Activated T-helper 1 cell treated with anti-CD3 and anti-CD28 coated beads, Interleukin-12 subunit alpha, Interleukin-12 subunit beta, Interleukin-2, Interleukin-4 antibody, amounts not matched to agents 30 ng/mL and 10 ng/mL and 1 ng/mL, durations not matched to agents 14 hours and 24 hours and 36 hours (primary cell): ENCODE measurements around the gene FBXO46. TPM values are rescaled to one million over a fixed set of nuclear protein-coding genes. Genes with fewer than 3 reads are reported as not detected.

Experiments used
- DNase-seq: peaks from one replicate; pipeline ENCODE4 v3.0.0; 2021; ENCODE audit warnings: low spot score
- H3K27ac Mint-ChIP-seq: one replicate; pipeline ENCODE4 v1.8.0; 2021; ENCODE audit warnings: mild to moderate bottlenecking, mixed read lengths
- H3K27me3 Mint-ChIP-seq: one replicate; pipeline ENCODE4 v1.8.0; 2022; ENCODE audit warnings: mild to moderate bottlenecking, moderate library complexity, mixed read lengths; ENCODE audit not compliant: insufficient read depth
- H3K36me3 Mint-ChIP-seq: one replicate; pipeline ENCODE4 v1.8.0; 2021; ENCODE audit warnings: low read depth, mixed read lengths
- H3K4me1 Mint-ChIP-seq: one replicate; pipeline ENCODE4 v1.8.0; 2021; ENCODE audit warnings: low read depth, mixed read lengths
- H3K4me3 Mint-ChIP-seq: one replicate; pipeline ENCODE4 v1.8.0; 2021; ENCODE audit warnings: mild to moderate bottlenecking, moderate library complexity, mixed read lengths
- H3K9me3 Mint-ChIP-seq: one replicate; pipeline ENCODE4 v1.8.0; 2021; ENCODE audit warnings: mixed read lengths
- intact Hi-C: fragments of 100-400 bp; cut with micrococcal nuclease; formaldehyde crosslinking; loops from one replicate; pipeline ENCODE4 v1.15.1; 2024
- total RNA-seq: library from RNA; stranded (reverse); gene quantifications from 2 replicates; pipeline ENCODE4 v1.2.3, GENCODE V29; 2022

Gene FBXO46
- 35.1 and 35.4 TPM in 2 replicates for total RNA-seq

- DNase-seq, result peak; percentile 95
- peaks cover 2% of the 10 kb centered on the region for H3K27me3 Mint-ChIP-seq
- intact Hi-C loops, result loop anchor here (1.0 to 2.0 kb wide), 7 partner anchors 13 to 360 kb away; partner anchors contain the start of genes DMWD, ERCC2, IRF2BP1 and QPCTL
- H3K4me1 Mint-ChIP-seq, result peaks cover 26% of the 10 kb centered on the region
- H3K36me3 Mint-ChIP-seq, result peaks cover 3% of the 10 kb centered on the region
- peak within 1 kb of the TSS; percentile 99 for H3K4me3 Mint-ChIP-seq
- H3K9me3 Mint-ChIP-seq, result no peaks in the 10 kb centered on the region
- peak within 1 kb of the TSS; percentile 85 for H3K27ac Mint-ChIP-seq
Measured at GRCh38 chr19:45730368-45731288, at the start of gene FBXO46. Gene FBXO46 (minus strand): TSS chr19:45730896. CDS start chr19:45713495, 17,401 bp downstream.

GRCh38 chr19:45780146-45780447 is 49.4 kb upstream of the FBXO46 start:
- H3K9me3 Mint-ChIP-seq, result no peaks in the 10 kb centered on the region
- DNase-seq, result no peak
- H3K4me1 Mint-ChIP-seq, result peaks cover 16% of the 10 kb centered on the region
- H3K27ac Mint-ChIP-seq, result no peak overlapping the region
- H3K4me3 Mint-ChIP-seq, result no peak overlapping the region
- intact Hi-C loops, result no loop called here
- H3K36me3 Mint-ChIP-seq, result peaks cover 6% of the 10 kb centered on the region
- peaks cover 20% of the 10 kb centered on the region for H3K27me3 Mint-ChIP-seq

GRCh38 chr19:45779231-45780145 is 48.8 kb upstream of the FBXO46 start:
- Mint-ChIP-seq H3K4me3 (peak overlapping the region; percentile 71), H3K27me3 (peaks cover 20% of the 10 kb centered on the region), H3K36me3 (peaks cover 6% of the 10 kb centered on the region), H3K4me1 (peaks cover 16% of the 10 kb centered on the region), H3K27ac (peak overlapping the region; percentile 24), H3K9me3 (no peaks in the 10 kb centered on the region)
- DNase-seq, result peak; percentile 83
- intact Hi-C loops, result loop anchor here (1.0 to 5.0 kb wide), 6 partner anchors 9 to 238 kb away; partner anchors contain the start of gene CCDC61

GRCh38 chr19:45778010-45778661 is 47.4 kb upstream of the FBXO46 start:
- Mint-ChIP-seq H3K4me1 (peaks cover 16% of the 10 kb centered on the region), H3K27me3 (peaks cover 16% of the 10 kb centered on the region), H3K36me3 (peaks cover 5% of the 10 kb centered on the region), H3K4me3 (no peak overlapping the region), H3K9me3 (no peaks in the 10 kb centered on the region), H3K27ac (no peak overlapping the region)
- DNase-seq, result no peak
- intact Hi-C loops, result loop anchor here (5.0 kb wide), 1 partner anchor 239 kb away; no protein-coding TSS in a partner anchor

- Mint-ChIP-seq H3K36me3 (peaks cover 5% of the 10 kb centered on the region), H3K4me1 (peaks cover 16% of the 10 kb centered on the region), H3K4me3 (no peak overlapping the region), H3K27ac (no peak overlapping the region), H3K27me3 (peaks cover 16% of the 10 kb centered on the region), H3K9me3 (no peaks in the 10 kb centered on the region)
- DNase-seq, result no peak
- intact Hi-C loops, result loop anchor here (5.0 kb wide), 1 partner anchor 240 kb away; no protein-coding TSS in a partner anchor
Measured at GRCh38 chr19:45777395-45777961, 46.8 kb upstream of the FBXO46 start.

GRCh38 chr19:45774765-45775164 is 44.1 kb upstream of the FBXO46 start:
- H3K9me3 Mint-ChIP-seq, result no peaks in the 10 kb centered on the region
- intact Hi-C loops, result loop anchor here (5.0 kb wide), 1 partner anchor 243 kb away; no protein-coding TSS in a partner anchor
- peaks cover 8% of the 10 kb centered on the region for H3K36me3 Mint-ChIP-seq
- DNase-seq, result no peak
- no peak overlapping the region for H3K27ac Mint-ChIP-seq
- H3K4me3 Mint-ChIP-seq, result no peak overlapping the region
- peaks cover 15% of the 10 kb centered on the region for H3K27me3 Mint-ChIP-seq
- H3K4me1 Mint-ChIP-seq, result peaks cover 15% of the 10 kb centered on the region

- DNase-seq, result no peak
- intact Hi-C loops, result no loop called here
- Mint-ChIP-seq H3K27ac (no peak overlapping the region), H3K4me3 (no peak overlapping the region), H3K27me3 (peaks cover 13% of the 10 kb centered on the region), H3K9me3 (no peaks in the 10 kb centered on the region), H3K36me3 (peaks cover 3% of the 10 kb centered on the region), H3K4me1 (peaks cover 10% of the 10 kb centered on the region)
Measured at GRCh38 chr19:45773384-45773783, 42.7 kb upstream of the FBXO46 start.

GRCh38 chr19:45772912-45773311 is 42.2 kb upstream of the FBXO46 start:
- H3K27ac Mint-ChIP-seq, result no peak overlapping the region
- intact Hi-C loops, result no loop called here
- H3K9me3 Mint-ChIP-seq, result no peaks in the 10 kb centered on the region
- H3K36me3 Mint-ChIP-seq, result peaks cover 3% of the 10 kb centered on the region
- H3K4me1 Mint-ChIP-seq, result peaks cover 9% of the 10 kb centered on the region
- peaks cover 13% of the 10 kb centered on the region for H3K27me3 Mint-ChIP-seq
- no peak overlapping the region for H3K4me3 Mint-ChIP-seq
- DNase-seq, result no peak

- H3K4me1 Mint-ChIP-seq, result peaks cover 9% of the 10 kb centered on the region
- no peaks in the 10 kb centered on the region for H3K9me3 Mint-ChIP-seq
- peaks cover 3% of the 10 kb centered on the region for H3K36me3 Mint-ChIP-seq
- DNase-seq, result no peak
- H3K27ac Mint-ChIP-seq, result no peak overlapping the region
- intact Hi-C loops, result no loop called here
- peaks cover 16% of the 10 kb centered on the region for H3K27me3 Mint-ChIP-seq
- H3K4me3 Mint-ChIP-seq, result no peak overlapping the region
Measured at GRCh38 chr19:45772130-45772840, 41.6 kb upstream of the FBXO46 start.

- H3K27ac Mint-ChIP-seq, result no peak overlapping the region
- intact Hi-C loops, result no loop called here
- H3K27me3 Mint-ChIP-seq, result peaks cover 15% of the 10 kb centered on the region
- no peak for DNase-seq
- peaks cover 9% of the 10 kb centered on the region for H3K4me1 Mint-ChIP-seq
- H3K9me3 Mint-ChIP-seq, result no peaks in the 10 kb centered on the region
- H3K36me3 Mint-ChIP-seq, result peaks cover 3% of the 10 kb centered on the region
- peak overlapping the region; percentile 58 for H3K4me3 Mint-ChIP-seq
Measured at GRCh38 chr19:45771311-45771933, 40.7 kb upstream of the FBXO46 start.
